Measurements from ENCODE around the gene MACROD2.

DNA sequence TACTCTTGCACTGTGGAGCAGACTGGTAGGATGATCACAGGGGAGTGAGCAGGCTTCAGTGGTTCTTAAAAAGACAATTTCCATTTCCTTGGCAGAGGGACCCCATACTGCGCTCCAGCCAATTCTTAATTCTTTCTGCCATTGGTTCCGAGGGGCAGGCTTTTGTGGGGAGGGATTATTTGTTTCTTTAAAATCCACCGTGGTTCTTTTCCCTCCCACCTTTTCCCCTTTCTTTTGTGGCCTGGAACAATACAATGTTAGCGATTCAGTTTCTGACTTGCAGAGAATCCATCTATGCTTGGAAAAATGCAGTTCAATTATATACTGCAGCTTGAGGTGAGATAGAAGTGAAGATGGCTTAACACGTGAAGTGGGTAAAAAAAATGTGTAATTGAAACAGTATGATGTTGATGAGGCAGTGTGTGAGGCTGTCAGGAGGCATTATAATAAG is 721.1 kb downstream of the MACROD2 start:
- TF ChIP-seq YY1 (IDR thresholded peaks at IDR 0.05; ENCODE audit: insufficient read depth, insufficient read length): no peak
- no peak for TF ChIP-seq SUZ12 (IDR thresholded peaks at IDR 0.05; ENCODE audit: extremely low read depth, insufficient read depth, insufficient read length)
- TF ChIP-seq ZNF274 (IDR thresholded peaks at IDR 0.05; ENCODE audit: low read depth, low read length): no peak
